ENCODE results near the gene PP2D1.

PP2D1 gene

GRCh38 chr3:20043396-20043795 lies 31.3 kb upstream of the PP2D1 start:
- Histone ChIP-seq H3K27ac (peak overlapping the region; percentile 89), H3K4me3 (ENCODE audit: low read depth in 1 of 2, low read length in 1 of 2) (peak overlapping the region in 1 of 2 experiments; percentile 6)

GRCh38 chr3:20042331-20042730 lies 30.3 kb upstream of the PP2D1 start:
- Histone ChIP-seq H3K36me3 (no peaks in the 10 kb centered on the region), H3K27me3 (no peaks in the 10 kb centered on the region), H3K9me3 (no peaks in the 10 kb centered on the region), H3K27ac (peak overlapping the region; percentile 89), H3K4me1 (ENCODE audit: control insufficient read depth in 1 of 2, insufficient read depth in 1 of 2, low read depth in 1 of 2, low read length in 1 of 2) (peaks cover 35 to 43% of the 10 kb centered on the region in 2 experiments), H3K4me3 (ENCODE audit: low read depth in 1 of 2, low read length in 1 of 2) (no peak overlapping the region)
- TF ChIP-seq CTCF (IDR thresholded peaks at IDR 0.05), result no peak

More at GRCh38 chr3:20043396-20043795, 31.3 kb upstream of the PP2D1 start:
- no peaks in the 10 kb centered on the region for H3K36me3 ChIP-seq
- TF ChIP-seq CTCF (IDR thresholded peaks at IDR 0.05), result no peak
- H3K9me3 ChIP-seq, result no peaks in the 10 kb centered on the region
- no peaks in the 10 kb centered on the region for H3K27me3 ChIP-seq
- peaks cover 45 to 53% of the 10 kb centered on the region in 2 experiments for H3K4me1 ChIP-seq (ENCODE audit: control insufficient read depth in 1 of 2, insufficient read depth in 1 of 2, low read depth in 1 of 2, low read length in 1 of 2)

DNA sequence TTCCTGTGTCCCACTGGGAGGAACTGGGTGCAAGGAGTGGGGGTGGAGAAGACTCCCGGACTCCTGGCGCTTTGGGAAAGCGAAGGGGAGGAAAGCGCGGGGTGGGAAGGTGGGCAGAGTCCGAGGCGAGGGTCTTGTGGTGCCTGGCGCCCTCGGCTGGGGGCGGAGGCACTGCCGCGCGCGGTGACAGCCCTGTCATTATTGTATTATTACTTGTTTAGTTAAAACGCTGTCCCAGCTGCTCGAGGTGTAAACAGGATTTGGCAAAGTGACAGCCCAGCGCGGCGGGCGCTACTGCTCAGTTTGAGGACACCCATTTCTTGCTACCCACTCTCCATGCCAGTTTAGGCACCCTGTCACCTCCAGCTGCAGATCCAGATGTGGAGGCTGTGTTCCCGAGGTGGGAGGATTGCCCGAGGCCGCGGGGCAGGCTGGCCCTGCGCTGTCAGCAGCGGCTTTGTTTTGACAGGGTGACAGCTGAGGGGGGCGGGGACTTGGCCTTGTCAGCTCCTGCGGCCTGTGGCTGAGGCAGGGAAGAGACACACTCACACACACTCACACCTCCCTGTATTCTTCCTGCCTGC lies 29.2 kb upstream of the PP2D1 start:
- no peaks in the 10 kb centered on the region for H3K9me3 ChIP-seq
- peak overlapping the region; percentile 89 for H3K27ac ChIP-seq
- H3K4me3 ChIP-seq (ENCODE audit: low read depth in 1 of 2, low read length in 1 of 2), result peak overlapping the region; percentile 80 to 98
- peaks cover 33 to 39% of the 10 kb centered on the region in 2 experiments for H3K4me1 ChIP-seq (ENCODE audit: control insufficient read depth in 1 of 2, insufficient read depth in 1 of 2, low read depth in 1 of 2, low read length in 1 of 2)
- H3K36me3 ChIP-seq, result no peaks in the 10 kb centered on the region
- peak; percentile 17 for TF ChIP-seq CTCF (IDR thresholded peaks at IDR 0.05)
- H3K27me3 ChIP-seq, result no peaks in the 10 kb centered on the region

DNA sequence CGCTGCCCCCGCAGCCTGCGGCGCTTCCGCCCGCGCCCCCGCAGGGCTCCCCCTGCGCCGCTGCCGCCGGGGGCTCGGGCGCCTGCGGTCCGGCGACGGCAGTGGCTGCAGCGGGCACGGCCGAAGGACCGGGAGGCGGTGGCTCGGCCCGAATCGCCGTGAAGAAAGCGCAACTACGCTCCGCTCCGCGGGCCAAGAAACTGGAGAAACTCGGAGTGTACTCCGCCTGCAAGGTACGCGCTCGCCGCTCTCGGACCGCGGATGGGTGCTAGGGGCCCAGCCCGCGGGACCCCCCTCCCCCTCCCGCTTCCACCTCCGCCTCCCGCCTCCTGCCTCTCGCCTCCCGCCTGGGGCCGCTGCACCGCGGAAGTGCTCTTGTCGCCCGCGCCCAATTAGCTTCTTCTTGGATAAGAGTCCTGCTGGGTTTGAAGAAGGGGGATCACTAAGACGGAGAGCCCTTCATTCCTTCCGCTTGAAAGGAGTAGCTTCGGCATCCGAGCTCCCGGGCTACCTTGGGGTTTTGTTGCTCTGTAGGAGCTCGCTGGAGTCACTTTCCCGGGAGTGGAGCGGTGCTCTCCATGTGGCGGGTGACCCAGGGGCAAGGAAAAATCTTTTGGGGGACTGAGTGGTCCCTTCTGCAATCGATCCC lies 28.6 kb upstream of the PP2D1 start:
- H3K4me3 ChIP-seq (ENCODE audit: low read depth in 1 of 2, low read length in 1 of 2), result peak overlapping the region; percentile 80 to 98
- H3K9me3 ChIP-seq, result no peaks in the 10 kb centered on the region
- H3K27me3 ChIP-seq, result no peaks in the 10 kb centered on the region
- H3K27ac ChIP-seq, result peak overlapping the region; percentile 89
- peaks cover 33 to 39% of the 10 kb centered on the region in 2 experiments for H3K4me1 ChIP-seq (ENCODE audit: control insufficient read depth in 1 of 2, insufficient read depth in 1 of 2, low read depth in 1 of 2, low read length in 1 of 2)
- no peaks in the 10 kb centered on the region for H3K36me3 ChIP-seq
- TF ChIP-seq CTCF (IDR thresholded peaks at IDR 0.05), result no peak

DNA sequence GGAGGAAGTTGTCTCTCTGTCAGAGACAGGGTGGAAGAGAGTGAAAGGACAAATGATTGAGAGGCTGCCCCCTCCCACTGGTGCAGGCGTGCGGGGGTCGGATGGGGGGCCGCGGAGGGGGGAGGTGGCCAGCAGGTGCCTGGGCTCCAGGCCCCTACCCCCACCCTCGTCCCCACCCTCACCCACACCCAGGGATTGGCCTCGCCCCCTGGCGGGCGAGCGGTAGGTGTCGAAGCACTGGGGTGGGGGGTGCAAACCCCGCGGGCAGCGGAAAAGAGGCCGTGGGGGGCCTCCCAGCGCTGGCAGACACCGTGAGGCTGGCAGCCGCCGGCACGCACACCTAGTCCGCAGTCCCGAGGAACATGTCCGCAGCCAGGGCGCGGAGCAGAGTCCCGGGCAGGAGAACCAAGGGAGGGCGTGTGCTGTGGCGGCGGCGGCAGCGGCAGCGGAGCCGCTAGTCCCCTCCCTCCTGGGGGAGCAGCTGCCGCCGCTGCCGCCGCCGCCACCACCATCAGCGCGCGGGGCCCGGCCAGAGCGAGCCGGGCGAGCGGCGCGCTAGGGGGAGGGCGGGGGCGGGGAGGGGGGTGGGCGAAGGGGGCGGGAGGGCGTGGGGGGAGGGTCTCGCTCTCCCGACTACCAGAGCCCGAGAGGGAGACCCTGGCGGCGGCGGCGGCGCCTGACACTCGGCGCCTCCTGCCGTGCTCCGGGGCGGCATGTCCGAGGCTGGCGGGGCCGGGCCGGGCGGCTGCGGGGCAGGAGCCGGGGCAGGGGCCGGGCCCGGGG lies 27.9 kb upstream of the PP2D1 start, which contains the start of gene KAT2B:
TSS of gene KAT2B (plus strand) at position 682 of the 783 bp plus-strand sequence. CDS start at position 714, 32 bp downstream.
- H3K4me3 ChIP-seq (ENCODE audit: low read depth in 1 of 2, low read length in 1 of 2), result peak within 1 kb of the TSS; percentile 80 to 98
- no peaks in the 10 kb centered on the region for H3K36me3 ChIP-seq
- TF ChIP-seq CTCF (IDR thresholded peaks at IDR 0.05), result peak; percentile 66
- H3K9me3 ChIP-seq, result no peaks in the 10 kb centered on the region
- H3K4me1 ChIP-seq (ENCODE audit: control insufficient read depth in 1 of 2, insufficient read depth in 1 of 2, low read depth in 1 of 2, low read length in 1 of 2), result peaks cover 33 to 39% of the 10 kb centered on the region in 2 experiments
- peak within 1 kb of the TSS; percentile 89 for H3K27ac ChIP-seq
- H3K27me3 ChIP-seq, result no peaks in the 10 kb centered on the region

Measured in neutrophil (primary cell).